ENCODE data around the gene LITAFD. TPM values are rescaled to one million over a fixed set of nuclear protein-coding genes. Genes with fewer than 3 reads are reported as not detected.

LITAFD gene
- total and polyA plus RNA-seq, 9 of the 15 experiments (the other 6 are each of a cell fraction or from before 2014, with no cell fraction given), result not detected

- TF ChIP-seq ZBTB33 (CRISPR knock-in tag; IDR thresholded peaks at IDR 0.05), result peak; percentile 43; the same call in 1 of the 2 replicates
- TF ChIP-seq ARID4B (CRISPR knock-in tag; IDR thresholded peaks at IDR 0.05), result peak; percentile 36; the same call in 1 of the 2 replicates
- TF ChIP-seq FIP1L1 (IDR thresholded peaks at IDR 0.05; ENCODE audit: low read depth, low read length, poor library complexity, severe bottlenecking), result no peak
- TF ChIP-seq NR2C1 (IDR thresholded peaks at IDR 0.05), result no peak
- no peak for TF ChIP-seq NR2C1 (tag; IDR thresholded peaks at IDR 0.05)
- TF ChIP-seq NFRKB (IDR thresholded peaks at IDR 0.05; ENCODE audit: low read depth), result no peak
- 0 out of 2 replicates have a peak, but pooled peaks have one; percentile 8 for TF ChIP-seq SMARCA4 (IDR thresholded peaks at IDR 0.05)
- TF ChIP-seq MEF2D (tag; conservative IDR thresholded peaks at IDR 0.05; ENCODE audit: low read depth), result no peak
- no peak for TF ChIP-seq HEY1 (CRISPR knock-in tag; IDR thresholded peaks at IDR 0.05; ENCODE audit: borderline replicate concordance)
- peak; percentile 84 for TF ChIP-seq POLR2B (IDR thresholded peaks at IDR 0.05; ENCODE audit: low read depth, partially characterized antibody)
- TF ChIP-seq RREB1 (CRISPR knock-in tag; IDR thresholded peaks at IDR 0.05), result no peak
- no peak for TF ChIP-seq KDM2B (CRISPR knock-in tag; IDR thresholded peaks at IDR 0.05)
- no peak for TF ChIP-seq TEAD2 (tag; IDR thresholded peaks at IDR 0.05)
- TF ChIP-seq ZC3H11A (IDR thresholded peaks at IDR 0.05; ENCODE audit: low read depth, low read length), result no peak
- TF ChIP-seq GABPA (tag; conservative IDR thresholded peaks at IDR 0.05; ENCODE audit: low read depth), result peak; percentile 69
- TF ChIP-seq TBP (optimal IDR thresholded peaks at IDR 0.05; ENCODE audit: low read depth, low read length), result peak; percentile 64
Measured at GRCh38 chr16:8868416-8869211, 13.5 kb upstream of the LITAFD start, which contains the start of gene CARHSP1 (continued).
